ENCODE measurements around the gene ADAMTS3.

GRCh38 chr4:72374159-72374558 lies 194.9 kb downstream of the ADAMTS3 start:
- TF ChIP-seq, protein P1, sequence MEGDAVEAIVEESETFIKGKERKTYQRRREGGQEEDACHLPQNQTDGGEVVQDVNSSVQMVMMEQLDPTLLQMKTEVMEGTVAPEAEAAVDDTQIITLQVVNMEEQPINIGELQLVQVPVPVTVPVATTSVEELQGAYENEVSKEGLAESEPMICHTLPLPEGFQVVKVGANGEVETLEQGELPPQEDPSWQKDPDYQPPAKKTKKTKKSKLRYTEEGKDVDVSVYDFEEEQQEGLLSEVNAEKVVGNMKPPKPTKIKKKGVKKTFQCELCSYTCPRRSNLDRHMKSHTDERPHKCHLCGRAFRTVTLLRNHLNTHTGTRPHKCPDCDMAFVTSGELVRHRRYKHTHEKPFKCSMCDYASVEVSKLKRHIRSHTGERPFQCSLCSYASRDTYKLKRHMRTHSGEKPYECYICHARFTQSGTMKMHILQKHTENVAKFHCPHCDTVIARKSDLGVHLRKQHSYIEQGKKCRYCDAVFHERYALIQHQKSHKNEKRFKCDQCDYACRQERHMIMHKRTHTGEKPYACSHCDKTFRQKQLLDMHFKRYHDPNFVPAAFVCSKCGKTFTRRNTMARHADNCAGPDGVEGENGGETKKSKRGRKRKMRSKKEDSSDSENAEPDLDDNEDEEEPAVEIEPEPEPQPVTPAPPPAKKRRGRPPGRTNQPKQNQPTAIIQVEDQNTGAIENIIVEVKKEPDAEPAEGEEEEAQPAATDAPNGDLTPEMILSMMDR (IDR thresholded peaks at IDR 0.05) = no peak
- no peak for TF ChIP-seq POLR2A (IDR thresholded peaks at IDR 0.05)

All from thyroid gland (tissue), 4 donors.